ENCODE results near the gene RABIF.

DNA sequence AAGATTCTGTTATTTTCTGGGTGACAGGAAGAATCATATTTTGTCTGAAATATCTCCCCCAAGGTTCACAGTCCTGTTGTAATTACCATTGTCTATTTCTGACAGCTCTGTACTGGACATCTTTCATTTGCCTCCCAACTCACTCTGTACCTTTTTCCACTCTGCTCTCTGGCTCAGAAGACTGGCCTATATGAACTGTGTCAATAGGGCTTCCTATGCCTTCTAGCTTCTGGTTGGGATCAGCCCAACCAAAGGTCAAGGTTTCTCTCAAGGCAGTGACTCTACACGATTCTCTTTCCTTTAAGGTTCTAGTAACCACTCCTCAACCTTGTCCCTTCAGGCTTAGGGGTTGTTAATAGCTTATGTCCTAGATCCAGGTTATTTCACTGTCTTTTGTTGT, 20.5 kb upstream of the RABIF start:
- no peak for TF ChIP-seq POLR2A (IDR thresholded peaks at IDR 0.05)
- TF ChIP-seq, protein P1, sequence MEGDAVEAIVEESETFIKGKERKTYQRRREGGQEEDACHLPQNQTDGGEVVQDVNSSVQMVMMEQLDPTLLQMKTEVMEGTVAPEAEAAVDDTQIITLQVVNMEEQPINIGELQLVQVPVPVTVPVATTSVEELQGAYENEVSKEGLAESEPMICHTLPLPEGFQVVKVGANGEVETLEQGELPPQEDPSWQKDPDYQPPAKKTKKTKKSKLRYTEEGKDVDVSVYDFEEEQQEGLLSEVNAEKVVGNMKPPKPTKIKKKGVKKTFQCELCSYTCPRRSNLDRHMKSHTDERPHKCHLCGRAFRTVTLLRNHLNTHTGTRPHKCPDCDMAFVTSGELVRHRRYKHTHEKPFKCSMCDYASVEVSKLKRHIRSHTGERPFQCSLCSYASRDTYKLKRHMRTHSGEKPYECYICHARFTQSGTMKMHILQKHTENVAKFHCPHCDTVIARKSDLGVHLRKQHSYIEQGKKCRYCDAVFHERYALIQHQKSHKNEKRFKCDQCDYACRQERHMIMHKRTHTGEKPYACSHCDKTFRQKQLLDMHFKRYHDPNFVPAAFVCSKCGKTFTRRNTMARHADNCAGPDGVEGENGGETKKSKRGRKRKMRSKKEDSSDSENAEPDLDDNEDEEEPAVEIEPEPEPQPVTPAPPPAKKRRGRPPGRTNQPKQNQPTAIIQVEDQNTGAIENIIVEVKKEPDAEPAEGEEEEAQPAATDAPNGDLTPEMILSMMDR (IDR thresholded peaks at IDR 0.05) = no peak
